Natural killer cell (primary cell): ENCODE results near the gene RAB33A. TPM values are rescaled to one million over a fixed set of nuclear protein-coding genes. Genes with fewer than 3 reads are reported as not detected.

Experiments
- ATAC-seq, 3 donors: fragments of 150-1000 bp in 2 of 3; fragments of 200-7000 bp in 1 of 3; cut with Tn5 transposase; 1 replicate in 1 of 3; 2 replicates in 2 of 3; pipeline ENCODE4 v1.10.0; 2021; ENCODE audit warnings: mild to moderate bottlenecking in 2 of 3, moderate library complexity in 2 of 3
- DNase-seq, 2 donors: peaks; one replicate each; pipeline versions ENCODE4 v3.0.0 to v3.0.0-alpha.2; 2013 to 2021; ENCODE audit warnings: mixed read lengths in 1 of 2
- H3K27ac ChIP-seq: one replicate; pipeline ENCODE4 v1.5.1; 2013; ENCODE audit warnings: mild to moderate bottlenecking, low read length
- H3K27me3 ChIP-seq: one replicate; pipeline ENCODE4 v1.6.1; 2013; ENCODE audit warnings: low read length; ENCODE audit not compliant: control insufficient read depth, insufficient read depth
- H3K36me3 ChIP-seq: one replicate; pipeline ENCODE4 v1.6.1; 2013; ENCODE audit warnings: low read length; ENCODE audit not compliant: control insufficient read depth, insufficient read depth
- H3K4me1 ChIP-seq: one replicate; pipeline ENCODE4 v1.6.1; 2013; ENCODE audit warnings: low read length; ENCODE audit not compliant: control insufficient read depth, insufficient read depth
- H3K4me3 ChIP-seq: one replicate; pipeline ENCODE4 v1.5.1; 2013; ENCODE audit warnings: low read length
- H3K9me3 ChIP-seq: one replicate; pipeline ENCODE4 v1.6.1; 2013; ENCODE audit warnings: low read length; ENCODE audit not compliant: control insufficient read depth, insufficient read depth
- H3K27ac Mint-ChIP-seq, 2 donors: one replicate each; pipeline ENCODE4 v1.8.0; 2022; ENCODE audit warnings: mild to moderate bottlenecking in 2 of 2, mixed read lengths in 2 of 2, moderate library complexity in 1 of 2
- H3K27me3 Mint-ChIP-seq, 2 donors: one replicate each; pipeline ENCODE4 v1.8.0; 2022; ENCODE audit warnings: low read depth in 2 of 2, mixed read lengths in 2 of 2
- H3K36me3 Mint-ChIP-seq: one replicate; pipeline ENCODE4 v1.8.0; 2022; ENCODE audit warnings: mixed read lengths
- H3K4me1 Mint-ChIP-seq, 2 donors: one replicate each; pipeline ENCODE4 v1.8.0; 2022; ENCODE audit warnings: mixed read lengths in 2 of 2
- H3K4me3 Mint-ChIP-seq: one replicate; pipeline ENCODE4 v1.8.0; 2022; ENCODE audit warnings: mild to moderate bottlenecking, moderate library complexity, mixed read lengths
- H3K9me3 Mint-ChIP-seq, 2 donors: one replicate each; pipeline ENCODE4 v1.8.0; 2022; ENCODE audit warnings: mixed read lengths in 2 of 2
- WGBS: methylation state at CpG from one replicate; pipeline ENCODE4 v1.1.7; 2013; ENCODE audit warnings: missing lambda C conversion rate; ENCODE audit not compliant: insufficient coverage; 5-methylcytosine and 5-hydroxymethylcytosine counted together
- intact Hi-C: fragments of 100-400 bp; cut with micrococcal nuclease; formaldehyde crosslinking; loops from one replicate; pipeline ENCODE4 v1.14.2; 2022
- total RNA-seq, 4 donors: library from RNA; stranded (reverse); fragments of 120-200 nt in 1 of 4; gene quantifications; one replicate each; pipeline versions ENCODE4 v1.2.3 to v1.2.4, GENCODE V29; 2013 to 2022
- TF ChIP-seq, protein P1 (sequence below): fragments of 200-600 bp; IDR thresholded peaks from one replicate; pipeline ENCODE4 v1.8.0; 2022; ENCODE audit warnings: antibody characterized with exemption

RAB33A gene
- total RNA-seq, 3 donors from 2014 or later (not counting 1 experiment from before 2014, with no cell fraction given), result 3.2 to 4.4 (median 4.4) TPM

DNA sequence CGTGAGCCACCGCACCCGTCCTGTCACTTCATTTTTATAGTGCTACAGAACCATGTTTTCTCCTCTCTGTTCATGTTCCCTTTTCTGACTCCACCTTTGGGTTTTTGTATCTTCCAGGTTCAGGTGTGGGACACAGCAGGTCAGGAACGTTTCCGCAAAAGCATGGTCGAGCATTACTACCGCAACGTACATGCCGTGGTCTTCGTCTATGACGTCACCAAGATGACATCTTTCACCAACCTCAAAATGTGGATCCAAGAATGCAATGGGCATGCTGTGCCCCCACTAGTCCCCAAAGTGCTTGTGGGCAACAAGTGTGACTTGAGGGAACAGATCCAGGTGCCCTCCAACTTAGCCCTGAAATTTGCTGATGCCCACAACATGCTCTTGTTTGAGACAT, 12.4 kb downstream of the RAB33A start:
- 79% methylated on average over 6 of the region's 11 CpGs for WGBS
- TF ChIP-seq, protein P1, sequence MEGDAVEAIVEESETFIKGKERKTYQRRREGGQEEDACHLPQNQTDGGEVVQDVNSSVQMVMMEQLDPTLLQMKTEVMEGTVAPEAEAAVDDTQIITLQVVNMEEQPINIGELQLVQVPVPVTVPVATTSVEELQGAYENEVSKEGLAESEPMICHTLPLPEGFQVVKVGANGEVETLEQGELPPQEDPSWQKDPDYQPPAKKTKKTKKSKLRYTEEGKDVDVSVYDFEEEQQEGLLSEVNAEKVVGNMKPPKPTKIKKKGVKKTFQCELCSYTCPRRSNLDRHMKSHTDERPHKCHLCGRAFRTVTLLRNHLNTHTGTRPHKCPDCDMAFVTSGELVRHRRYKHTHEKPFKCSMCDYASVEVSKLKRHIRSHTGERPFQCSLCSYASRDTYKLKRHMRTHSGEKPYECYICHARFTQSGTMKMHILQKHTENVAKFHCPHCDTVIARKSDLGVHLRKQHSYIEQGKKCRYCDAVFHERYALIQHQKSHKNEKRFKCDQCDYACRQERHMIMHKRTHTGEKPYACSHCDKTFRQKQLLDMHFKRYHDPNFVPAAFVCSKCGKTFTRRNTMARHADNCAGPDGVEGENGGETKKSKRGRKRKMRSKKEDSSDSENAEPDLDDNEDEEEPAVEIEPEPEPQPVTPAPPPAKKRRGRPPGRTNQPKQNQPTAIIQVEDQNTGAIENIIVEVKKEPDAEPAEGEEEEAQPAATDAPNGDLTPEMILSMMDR, result no peak
- H3K4me3 ChIP-seq, result no peak overlapping the region
- H3K9me3 ChIP-seq, result no peaks in the 10 kb centered on the region
- intact Hi-C loops, result no loop called here
- Mint-ChIP-seq H3K36me3 (no peaks in the 10 kb centered on the region), H3K4me1 (peaks cover 5 to 15% of the 10 kb centered on the region in 2 donors), H3K4me3 (no peak overlapping the region), H3K27me3 (no peaks in the 10 kb centered on the region), H3K9me3 (no peaks in the 10 kb centered on the region), H3K27ac (peak overlapping the region; percentile 39 to 70)
- H3K27ac ChIP-seq, result no peak overlapping the region
- no peak for DNase-seq
- peaks cover 15% of the 10 kb centered on the region for H3K4me1 ChIP-seq
- no peak for ATAC-seq
- no peaks in the 10 kb centered on the region for H3K27me3 ChIP-seq
- peaks cover 2% of the 10 kb centered on the region for H3K36me3 ChIP-seq

DNA sequence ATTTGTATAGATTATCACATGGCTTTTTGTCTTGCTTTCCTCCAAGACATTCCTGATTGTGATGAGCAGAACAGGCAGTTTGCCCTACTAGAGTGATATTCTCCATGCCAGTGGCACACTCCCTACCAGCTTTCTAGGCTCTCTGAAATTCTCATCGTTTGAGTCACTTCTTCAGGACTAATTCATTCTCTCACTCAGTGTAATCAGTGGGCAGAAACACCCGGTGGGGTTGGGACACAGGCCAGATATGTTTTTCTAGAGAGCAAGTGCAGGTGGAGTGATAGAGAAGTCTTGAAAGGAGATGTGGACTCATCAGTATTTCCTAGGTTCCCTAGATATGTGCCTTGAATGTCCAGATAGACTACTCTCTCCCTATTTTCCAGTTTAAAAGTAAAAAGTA, 13.1 kb downstream of the RAB33A start:
- Mint-ChIP-seq H3K9me3 (no peaks in the 10 kb centered on the region), H3K27me3 (no peaks in the 10 kb centered on the region), H3K4me3 (no peak overlapping the region), H3K4me1 (peaks cover under 1 to 9% of the 10 kb centered on the region in 2 donors), H3K27ac (no peak overlapping the region), H3K36me3 (no peaks in the 10 kb centered on the region)
- peaks cover 2% of the 10 kb centered on the region for H3K36me3 ChIP-seq
- H3K27me3 ChIP-seq, result no peaks in the 10 kb centered on the region
- no peak for DNase-seq
- no peaks in the 10 kb centered on the region for H3K9me3 ChIP-seq
- ATAC-seq, result no peak
- peaks cover 15% of the 10 kb centered on the region for H3K4me1 ChIP-seq
- TF ChIP-seq, protein P1, result no peak
- no CpG with 5 or more reads among the region's 2 CpGs for WGBS
- intact Hi-C loops, result no loop called here
- H3K4me3 ChIP-seq, result no peak overlapping the region
- H3K27ac ChIP-seq, result no peak overlapping the region

GRCh38 chrX:130186651-130187050, 14.9 kb downstream of the RAB33A start:
- H3K36me3 Mint-ChIP-seq, result no peaks in the 10 kb centered on the region
- intact Hi-C loops, result no loop called here
- TF ChIP-seq, protein P1, result no peak
- no peaks in the 10 kb centered on the region for H3K9me3 Mint-ChIP-seq
- DNase-seq (no peak), ATAC-seq (no peak)
- WGBS, result 100% methylated on average over 4 of the region's 4 CpGs
- no peak overlapping the region for H3K27ac Mint-ChIP-seq
- Histone ChIP-seq H3K4me1 (peaks cover 15% of the 10 kb centered on the region), H3K27me3 (no peaks in the 10 kb centered on the region), H3K4me3 (no peak overlapping the region), H3K27ac (no peak overlapping the region), H3K36me3 (peaks cover 2% of the 10 kb centered on the region), H3K9me3 (no peaks in the 10 kb centered on the region)
- H3K4me3 Mint-ChIP-seq, result no peak overlapping the region
- H3K4me1 Mint-ChIP-seq, result peaks cover 0 to 7% of the 10 kb centered on the region in 2 donors
- H3K27me3 Mint-ChIP-seq, result no peaks in the 10 kb centered on the region

- no peak overlapping the region for H3K4me3 Mint-ChIP-seq
- intact Hi-C loops, result loop anchor here (5.0 to 10.0 kb wide), 3 partner anchors 68 to 586 kb away; no protein-coding TSS in a partner anchor
- no peaks in the 10 kb centered on the region for H3K9me3 Mint-ChIP-seq
- H3K27ac Mint-ChIP-seq, result no peak overlapping the region
- no peaks in the 10 kb centered on the region for H3K4me1 Mint-ChIP-seq
- no peaks in the 10 kb centered on the region for H3K27me3 ChIP-seq
- H3K27ac ChIP-seq, result no peak overlapping the region
- no peak for ATAC-seq
- H3K4me1 ChIP-seq, result no peaks in the 10 kb centered on the region
- no peaks in the 10 kb centered on the region for H3K36me3 ChIP-seq
- H3K36me3 Mint-ChIP-seq, result no peaks in the 10 kb centered on the region
- 93% methylated on average over 4 of the region's 4 CpGs for WGBS
- peaks cover 0 to 5% of the 10 kb centered on the region in 2 donors for H3K27me3 Mint-ChIP-seq
- H3K4me3 ChIP-seq, result no peak overlapping the region
- H3K9me3 ChIP-seq, result no peaks in the 10 kb centered on the region
- DNase-seq, result no peak
- TF ChIP-seq, protein P1, result no peak
These were observed 19.0 kb downstream of the RAB33A start for GRCh38 chrX:130190801-130191200.
